GM19324 (cell line): ENCODE data around the gene ZCCHC12.

Experiments
- ATAC-seq: cut with Tn5 transposase; IDR thresholded peaks from one replicate; pipeline ENCODE4 v1.9.1; 2021; ENCODE audit warnings: mild to moderate bottlenecking, moderate library complexity; ENCODE audit not compliant: unreplicated experiment, low FRiP score

ZCCHC12 gene

GRCh38 chrX:118865231-118865630, 41.6 kb downstream of the ZCCHC12 start:
- no peak for ATAC-seq

DNA sequence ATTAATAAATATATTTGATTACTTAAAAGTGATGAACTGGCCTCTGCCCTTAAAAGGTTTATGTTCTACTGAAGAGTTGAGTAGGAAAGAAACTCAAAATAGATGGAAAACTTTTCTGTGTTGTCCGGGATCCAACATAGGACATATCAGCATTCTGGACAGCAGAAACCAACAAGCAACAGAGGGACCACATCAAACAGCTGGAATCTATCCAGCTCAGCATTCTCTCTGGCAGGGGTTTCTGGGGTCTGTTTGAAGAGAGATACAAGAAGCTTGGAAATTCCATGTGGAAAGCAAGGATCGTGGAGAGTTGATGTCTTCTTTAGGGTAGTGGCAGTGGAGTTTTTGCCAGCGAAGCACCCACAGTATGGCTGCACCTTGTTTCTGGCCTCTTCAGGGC, 43.6 kb downstream of the ZCCHC12 start:
- no peak for ATAC-seq

DNA sequence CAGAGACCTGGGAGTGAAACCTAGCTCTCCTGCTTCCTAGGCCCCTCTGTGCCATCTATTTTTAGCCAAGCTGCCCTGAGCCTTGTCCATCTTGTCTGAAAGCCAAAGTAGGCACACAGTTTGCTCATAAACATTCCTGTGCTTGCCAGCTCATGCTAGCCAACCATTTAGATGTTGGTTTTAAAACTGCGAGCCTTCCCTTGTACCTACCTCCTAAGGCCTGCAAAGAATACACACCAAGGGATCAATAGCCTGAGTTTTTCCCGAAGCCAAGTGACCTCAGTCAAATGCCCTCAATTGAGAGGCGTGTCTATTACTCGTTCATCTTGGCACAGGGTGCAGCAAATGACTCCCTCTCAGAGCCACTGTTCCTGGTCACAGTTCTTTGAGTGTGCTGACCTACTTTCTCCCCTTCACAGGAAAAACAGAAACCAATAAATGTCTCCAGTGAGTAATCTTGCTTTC, 48.5 kb downstream of the ZCCHC12 start:
- no peak for ATAC-seq
